ENCODE measurements around the gene CACNA1G.

DNA sequence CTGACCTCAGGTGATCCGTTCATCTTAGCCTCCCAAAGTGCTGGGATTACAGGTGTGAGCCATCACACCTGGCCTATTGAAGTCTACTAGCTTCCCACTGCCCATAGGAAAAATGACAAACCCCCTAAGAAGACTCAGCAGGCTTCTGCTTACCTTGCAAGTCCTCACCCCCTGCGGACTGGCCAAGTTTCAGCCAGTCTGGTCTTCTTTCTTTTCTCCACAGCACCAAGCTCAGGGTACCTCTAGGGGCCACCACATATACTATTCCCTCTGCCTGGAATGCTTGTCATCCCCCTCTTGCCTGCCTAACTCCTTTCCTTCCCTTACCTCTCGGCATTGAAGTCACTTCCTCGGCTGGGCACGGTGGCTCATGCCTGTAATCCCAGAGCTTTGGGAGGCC, 105.3 kb downstream of the CACNA1G start:
- no peak for TF ChIP-seq EZH2 (IDR thresholded peaks at IDR 0.05; ENCODE audit: insufficient read depth, low read length)
- TF ChIP-seq, protein P1, sequence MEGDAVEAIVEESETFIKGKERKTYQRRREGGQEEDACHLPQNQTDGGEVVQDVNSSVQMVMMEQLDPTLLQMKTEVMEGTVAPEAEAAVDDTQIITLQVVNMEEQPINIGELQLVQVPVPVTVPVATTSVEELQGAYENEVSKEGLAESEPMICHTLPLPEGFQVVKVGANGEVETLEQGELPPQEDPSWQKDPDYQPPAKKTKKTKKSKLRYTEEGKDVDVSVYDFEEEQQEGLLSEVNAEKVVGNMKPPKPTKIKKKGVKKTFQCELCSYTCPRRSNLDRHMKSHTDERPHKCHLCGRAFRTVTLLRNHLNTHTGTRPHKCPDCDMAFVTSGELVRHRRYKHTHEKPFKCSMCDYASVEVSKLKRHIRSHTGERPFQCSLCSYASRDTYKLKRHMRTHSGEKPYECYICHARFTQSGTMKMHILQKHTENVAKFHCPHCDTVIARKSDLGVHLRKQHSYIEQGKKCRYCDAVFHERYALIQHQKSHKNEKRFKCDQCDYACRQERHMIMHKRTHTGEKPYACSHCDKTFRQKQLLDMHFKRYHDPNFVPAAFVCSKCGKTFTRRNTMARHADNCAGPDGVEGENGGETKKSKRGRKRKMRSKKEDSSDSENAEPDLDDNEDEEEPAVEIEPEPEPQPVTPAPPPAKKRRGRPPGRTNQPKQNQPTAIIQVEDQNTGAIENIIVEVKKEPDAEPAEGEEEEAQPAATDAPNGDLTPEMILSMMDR (IDR thresholded peaks at IDR 0.05; ENCODE audit: insufficient read depth, low read depth, low read length): no peak
